ENCODE measurements around the gene GOLGA6L2. TPM values are rescaled to one million over a fixed set of nuclear protein-coding genes. Genes with fewer than 3 reads are reported as not detected.

The GOLGA6L2 gene
- total and polyA plus RNA-seq, 2 of the 13 experiments (the other 11 are each of a cell fraction or from before 2014, with no cell fraction given), result not detected

GRCh38 chr15:23422099-23422945 is 24.7 kb downstream of the GOLGA6L2 start:
- in situ Hi-C loops (cut with HindIII; ENCODE audit: extremely low pct_ligation_motif_present, low pct_unique_long_range_greater_than_20kb) (no loop called here), intact Hi-C loops (cut with micrococcal nuclease; ENCODE audit: unreplicated experiment) (no loop called here)
- ChIA-PET POLR2A (no interaction called here), CTCF (ENCODE audit: low intra/inter-chr PET ratio, low total read pairs) (no interaction called here)
- no TSS peak for BruUV-seq (replicated peaks)
- no peaks in the 10 kb centered on the region for H3K36me3 ChIP-seq (replicated peaks in 1 of 2; ENCODE audit: control insufficient read depth in 1 of 2, insufficient read depth in 2 of 2, low read length in 2 of 2)
- FAIRE-seq (no peak), ATAC-seq (no peak), DNase-seq (ENCODE audit: low spot score) (no peak)
- no peaks in the 10 kb centered on the region for H3K79me2 ChIP-seq (ENCODE audit: insufficient read depth, low read length)
- no peak overlapping the region for H3K4me2 ChIP-seq (ENCODE audit: low read depth, low read length)
- WGBS (ENCODE audit: low lambda C conversion rate), result 83% methylated on average over 13 of the region's 18 CpGs
- H3K27ac ChIP-seq (ENCODE audit: extremely low read length, insufficient read depth, low read length), result no peak overlapping the region
- H2AFZ ChIP-seq (ENCODE audit: low read length), result no peak overlapping the region
- H3K27me3 ChIP-seq (ENCODE audit: control insufficient read depth in 1 of 2, insufficient read depth in 2 of 2, low read length in 2 of 2), result no peaks in the 10 kb centered on the region
- H3K9ac ChIP-seq (ENCODE audit: insufficient read depth, low read depth, low read length), result no peak overlapping the region
- no peaks in the 10 kb centered on the region for H3K9me3 ChIP-seq (ENCODE audit: low read length)
- peaks cover 26% of the 10 kb centered on the region for H3K4me1 ChIP-seq (ENCODE audit: insufficient read depth, low read length)
- H4K20me1 ChIP-seq (ENCODE audit: insufficient read depth, low read length), result no peaks in the 10 kb centered on the region
- no peak overlapping the region for H3K4me3 ChIP-seq (replicated peaks in 1 of 3; ENCODE audit: insufficient read depth in 1 of 3, low read depth in 2 of 3, low read length in 3 of 3)
- TF ChIP-seq POLR2AphosphoS5 (IDR thresholded peaks at IDR 0.05; ENCODE audit: low read depth, low read length) (no peak), ZNF143 (CRISPR knock-in tag; IDR thresholded peaks at IDR 0.05) (no peak), ZNF652 (CRISPR knock-in tag; IDR thresholded peaks at IDR 0.05; ENCODE audit: borderline replicate concordance, low read depth) (no peak), TIGD3 (CRISPR knock-in tag; IDR thresholded peaks at IDR 0.05; ENCODE audit: borderline replicate concordance) (no peak), ZNF768 (CRISPR knock-in tag; IDR thresholded peaks at IDR 0.05) (peak; percentile 90), RARG (CRISPR knock-in tag; IDR thresholded peaks at IDR 0.05; ENCODE audit: low read depth) (no peak), ZSCAN22 (CRISPR knock-in tag; IDR thresholded peaks at IDR 0.05) (no peak), SRSF9 (IDR thresholded peaks at IDR 0.05; ENCODE audit: borderline replicate concordance, insufficient read depth, low read depth, low read length, poor library complexity, severe bottlenecking) (no peak)

Data from HepG2 (cell line).